WTC11 (cell line): Measurements from ENCODE around the gene SYNDIG1. TPM values are rescaled to one million over a fixed set of nuclear protein-coding genes. Genes with fewer than 3 reads are reported as not detected.

Experiments
- ATAC-seq: fragments of 200-7000 bp; cut with Tn5 transposase; 2 replicates; pipeline ENCODE4 v1.10.0; 2021; ENCODE audit warnings: mild to moderate bottlenecking, moderate library complexity
- CTCF ChIA-PET: fragments of 300-600 bp; sonication (Branson Sonifier 250); formaldehyde crosslinking; loops from one replicate; lab custom pipeline; 2021; ENCODE audit warnings: antibody characterized with exemption; lab: Charles Lee
- POLR2A ChIA-PET: fragments of 350-600 bp; sonication (Branson Sonifier 250); formaldehyde crosslinking; loops from one replicate; lab custom pipeline; 2021; ENCODE audit warnings: antibody characterized with exemption; lab: Charles Lee
- DNase-seq: peaks from one replicate; pipeline ENCODE4 v3.0.0; 2021; ENCODE audit warnings: low spot score
- H3K27ac Mint-ChIP-seq: 2 replicates; pipeline ENCODE4 v1.8.0; 2021; ENCODE audit warnings: mixed read lengths
- H3K27me3 Mint-ChIP-seq: 2 replicates; pipeline ENCODE4 v1.8.0; 2021; ENCODE audit warnings: low read depth, mild to moderate bottlenecking, moderate library complexity, mixed read lengths
- H3K36me3 Mint-ChIP-seq: 2 replicates; pipeline ENCODE4 v1.8.0; 2021; ENCODE audit warnings: mixed read lengths
- H3K4me1 Mint-ChIP-seq: 2 replicates; pipeline ENCODE4 v1.8.0; 2022; ENCODE audit warnings: mixed read lengths
- H3K4me3 Mint-ChIP-seq: 2 replicates; pipeline ENCODE4 v1.8.0; 2021; ENCODE audit warnings: mild to moderate bottlenecking, moderate library complexity, mixed read lengths
- H3K9me3 Mint-ChIP-seq: 2 replicates; pipeline ENCODE4 v1.8.0; 2021; ENCODE audit warnings: mixed read lengths
- AR ChIP-seq: fragments of 250-450 bp; sonication (Bioruptor Pico); IDR thresholded peaks from 2 replicates; pipeline ENCODE4 v1.9.0; 2021; ENCODE audit warnings: mild to moderate bottlenecking
- CBFB ChIP-seq: sonication (generic); formaldehyde crosslinking; IDR thresholded peaks from 2 replicates; pipeline ENCODE4 v1.8.1; 2022; ENCODE audit warnings: mild to moderate bottlenecking, low read depth, missing genetic modification reagents
- CTCF ChIP-seq: fragments of 200-600 bp; IDR thresholded peaks from 2 replicates; pipeline ENCODE4 v1.8.0; 2022; ENCODE audit warnings: antibody characterized with exemption
- E2F4 ChIP-seq: sonication (generic); formaldehyde crosslinking; IDR thresholded peaks from 2 replicates; pipeline ENCODE4 v1.8.1; 2022; ENCODE audit warnings: low read depth, mild to moderate bottlenecking, moderate library complexity, missing genetic modification reagents, borderline replicate concordance
- ERG ChIP-seq: fragments of 250-450 bp; sonication (Bioruptor Pico); IDR thresholded peaks from 2 replicates; pipeline ENCODE4 v1.8.0; 2021; ENCODE audit warnings: mild to moderate bottlenecking
- FOXJ3 ChIP-seq: sonication (generic); formaldehyde crosslinking; IDR thresholded peaks from 2 replicates; pipeline ENCODE4 v1.9.0; 2021; ENCODE audit warnings: missing genetic modification reagents, mild to moderate bottlenecking, borderline replicate concordance
- HMGA2 ChIP-seq: fragments of 250-450 bp; sonication (Bioruptor Pico); IDR thresholded peaks from 2 replicates; pipeline ENCODE4 v1.4.0; 2021; ENCODE audit warnings: mild to moderate bottlenecking, moderate library complexity
- HMGXB4 ChIP-seq: sonication (generic); formaldehyde crosslinking; IDR thresholded peaks from 2 replicates; pipeline ENCODE4 v1.8.1; 2023; ENCODE audit warnings: mild to moderate bottlenecking, moderate library complexity, missing genetic modification reagents
- JAZF1 ChIP-seq: fragments of 250-450 bp; sonication (Bioruptor Pico); IDR thresholded peaks from 2 replicates; pipeline ENCODE4 v1.9.0; 2021; ENCODE audit warnings: moderate library complexity, mild to moderate bottlenecking, inconsistent platforms
- PRRX2 ChIP-seq: fragments of 250-450 bp; sonication (Bioruptor Pico); IDR thresholded peaks from 2 replicates; pipeline ENCODE4 v1.8.0; 2021; ENCODE audit warnings: mild to moderate bottlenecking
- RORB ChIP-seq: fragments of 250-450 bp; sonication (Bioruptor Pico); IDR thresholded peaks from 2 replicates; pipeline ENCODE4 v1.9.0; 2021; ENCODE audit warnings: mild to moderate bottlenecking
- SMAD3 ChIP-seq: sonication (generic); formaldehyde crosslinking; IDR thresholded peaks from 2 replicates; pipeline ENCODE4 v1.8.0; 2022; ENCODE audit warnings: missing genetic modification reagents, mild to moderate bottlenecking, borderline replicate concordance
- SMAD4 ChIP-seq: sonication (generic); formaldehyde crosslinking; IDR thresholded peaks from 2 replicates; pipeline ENCODE4 v1.8.0; 2022; ENCODE audit warnings: mild to moderate bottlenecking, missing genetic modification reagents
- SP1 ChIP-seq: sonication (generic); formaldehyde crosslinking; conservative IDR thresholded peaks from 2 replicates; pipeline ENCODE4 v1.8.1; 2022; ENCODE audit warnings: missing genetic modification reagents
- TEAD1 ChIP-seq: sonication (generic); formaldehyde crosslinking; IDR thresholded peaks from 2 replicates; pipeline ENCODE4 v1.8.0; 2022; ENCODE audit warnings: mild to moderate bottlenecking, missing genetic modification reagents
- TP53 ChIP-seq: sonication (generic); formaldehyde crosslinking; IDR thresholded peaks from 2 replicates; pipeline ENCODE4 v1.8.1; 2023; ENCODE audit warnings: mild to moderate bottlenecking, missing genetic modification reagents
- ZNF138 ChIP-seq: sonication (generic); formaldehyde crosslinking; conservative IDR thresholded peaks from 2 replicates; pipeline ENCODE4 v1.8.1; 2022; ENCODE audit warnings: mild to moderate bottlenecking, moderate library complexity, missing genetic modification reagents
- ZNF317 ChIP-seq: sonication (generic); formaldehyde crosslinking; IDR thresholded peaks from 2 replicates; pipeline ENCODE4 v1.8.1; 2023; ENCODE audit warnings: low read depth, mild to moderate bottlenecking, moderate library complexity, missing genetic modification reagents, borderline replicate concordance
- total RNA-seq: library from RNA; stranded (reverse); gene quantifications from 3 replicates; pipeline ENCODE4 v1.2.3, GENCODE V29; 2021
- TF ChIP-seq, protein P1 (sequence below): sonication (generic); formaldehyde crosslinking; IDR thresholded peaks from 2 replicates; pipeline ENCODE4 v1.8.1; 2022; ENCODE audit warnings: missing genetic modification reagents, borderline replicate concordance
- TF ChIP-seq, protein P2 (sequence below): sonication (generic); formaldehyde crosslinking; IDR thresholded peaks from 2 replicates; pipeline ENCODE4 v1.8.1; 2022; ENCODE audit warnings: mild to moderate bottlenecking, missing genetic modification reagents, moderate library complexity, borderline replicate concordance

Gene SYNDIG1
- total RNA-seq, 1 experiment from 2014 or later = 6.4 TPM

GRCh38 chr20:24484081-24484450 is 14.6 kb downstream of the SYNDIG1 start:
- no peaks in the 10 kb centered on the region for H3K27me3 Mint-ChIP-seq
- DNase-seq = no peak
- no peak overlapping the region for H3K4me3 Mint-ChIP-seq
- peaks cover 5% of the 10 kb centered on the region; the same call in 1 of the 2 replicates for H3K9me3 Mint-ChIP-seq
- peaks cover under 1% of the 10 kb centered on the region for H3K36me3 Mint-ChIP-seq
- CTCF ChIA-PET = interaction anchor here (0.5 kb wide), 1 partner anchor 300 kb away, joined by 3 read pairs; no protein-coding TSS in a partner anchor
- TF ChIP-seq TEAD1 (CRISPR knock-in tag) = no peak
- TF ChIP-seq CTCF = no peak
- TF ChIP-seq ZNF317 = no peak
- TF ChIP-seq TP53 (CRISPR knock-in tag) = no peak
- no peak for TF ChIP-seq RORB (CRISPR knock-in tag)
- TF ChIP-seq CBFB (CRISPR knock-in tag) = no peak
- TF ChIP-seq SP1 (CRISPR knock-in tag) = no peak
- TF ChIP-seq PRRX2 = no peak
- no peak for TF ChIP-seq SMAD3 (CRISPR knock-in tag)
- TF ChIP-seq HMGXB4 = no peak
- no peak for TF ChIP-seq SMAD4 (CRISPR knock-in tag)
- no peak for TF ChIP-seq HMGA2 (CRISPR knock-in tag)
- TF ChIP-seq E2F4 (CRISPR knock-in tag) = no peak
- TF ChIP-seq, protein P1, sequence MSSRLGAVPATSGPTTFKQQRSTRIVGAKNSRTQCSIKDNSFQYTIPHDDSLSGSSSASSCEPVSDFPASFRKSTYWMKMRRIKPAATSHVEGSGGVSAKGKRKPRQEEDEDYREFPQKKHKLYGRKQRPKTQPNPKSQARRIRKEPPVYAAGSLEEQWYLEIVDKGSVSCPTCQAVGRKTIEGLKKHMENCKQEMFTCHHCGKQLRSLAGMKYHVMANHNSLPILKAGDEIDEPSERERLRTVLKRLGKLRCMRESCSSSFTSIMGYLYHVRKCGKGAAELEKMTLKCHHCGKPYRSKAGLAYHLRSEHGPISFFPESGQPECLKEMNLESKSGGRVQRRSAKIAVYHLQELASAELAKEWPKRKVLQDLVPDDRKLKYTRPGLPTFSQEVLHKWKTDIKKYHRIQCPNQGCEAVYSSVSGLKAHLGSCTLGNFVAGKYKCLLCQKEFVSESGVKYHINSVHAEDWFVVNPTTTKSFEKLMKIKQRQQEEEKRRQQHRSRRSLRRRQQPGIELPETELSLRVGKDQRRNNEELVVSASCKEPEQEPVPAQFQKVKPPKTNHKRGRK (CRISPR knock-in tag) = no peak
- TF ChIP-seq FOXJ3 = no peak
- TF ChIP-seq, protein P2, sequence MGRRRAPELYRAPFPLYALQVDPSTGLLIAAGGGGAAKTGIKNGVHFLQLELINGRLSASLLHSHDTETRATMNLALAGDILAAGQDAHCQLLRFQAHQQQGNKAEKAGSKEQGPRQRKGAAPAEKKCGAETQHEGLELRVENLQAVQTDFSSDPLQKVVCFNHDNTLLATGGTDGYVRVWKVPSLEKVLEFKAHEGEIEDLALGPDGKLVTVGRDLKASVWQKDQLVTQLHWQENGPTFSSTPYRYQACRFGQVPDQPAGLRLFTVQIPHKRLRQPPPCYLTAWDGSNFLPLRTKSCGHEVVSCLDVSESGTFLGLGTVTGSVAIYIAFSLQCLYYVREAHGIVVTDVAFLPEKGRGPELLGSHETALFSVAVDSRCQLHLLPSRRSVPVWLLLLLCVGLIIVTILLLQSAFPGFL (CRISPR knock-in tag) = no peak
- TF ChIP-seq ERG (CRISPR knock-in tag) = no peak
- no peak for TF ChIP-seq AR (CRISPR knock-in tag)
- TF ChIP-seq JAZF1 (CRISPR knock-in tag) = no peak
- TF ChIP-seq ZNF138 (CRISPR knock-in tag) = no peak
- H3K4me1 Mint-ChIP-seq = peaks cover 24% of the 10 kb centered on the region
- H3K27ac Mint-ChIP-seq = no peak overlapping the region
- no peak for ATAC-seq
- POLR2A ChIA-PET = no interaction called here
